ENCODE data around the gene SBF2.

GRCh38 chr11:9840460-9841004, 453.5 kb downstream of the SBF2 start:
- no peak for TF ChIP-seq POLR2A (IDR thresholded peaks at IDR 0.05)
- TF ChIP-seq, protein P1, sequence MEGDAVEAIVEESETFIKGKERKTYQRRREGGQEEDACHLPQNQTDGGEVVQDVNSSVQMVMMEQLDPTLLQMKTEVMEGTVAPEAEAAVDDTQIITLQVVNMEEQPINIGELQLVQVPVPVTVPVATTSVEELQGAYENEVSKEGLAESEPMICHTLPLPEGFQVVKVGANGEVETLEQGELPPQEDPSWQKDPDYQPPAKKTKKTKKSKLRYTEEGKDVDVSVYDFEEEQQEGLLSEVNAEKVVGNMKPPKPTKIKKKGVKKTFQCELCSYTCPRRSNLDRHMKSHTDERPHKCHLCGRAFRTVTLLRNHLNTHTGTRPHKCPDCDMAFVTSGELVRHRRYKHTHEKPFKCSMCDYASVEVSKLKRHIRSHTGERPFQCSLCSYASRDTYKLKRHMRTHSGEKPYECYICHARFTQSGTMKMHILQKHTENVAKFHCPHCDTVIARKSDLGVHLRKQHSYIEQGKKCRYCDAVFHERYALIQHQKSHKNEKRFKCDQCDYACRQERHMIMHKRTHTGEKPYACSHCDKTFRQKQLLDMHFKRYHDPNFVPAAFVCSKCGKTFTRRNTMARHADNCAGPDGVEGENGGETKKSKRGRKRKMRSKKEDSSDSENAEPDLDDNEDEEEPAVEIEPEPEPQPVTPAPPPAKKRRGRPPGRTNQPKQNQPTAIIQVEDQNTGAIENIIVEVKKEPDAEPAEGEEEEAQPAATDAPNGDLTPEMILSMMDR (IDR thresholded peaks at IDR 0.05) = no peak
